Measurements from ENCODE around the gene LRRC32.
"Not testable (repeated sequence)": the region's sequence is repeated elsewhere in the genome, so short reads cannot be mapped to it uniquely, and the experiment has no call there.

LRRC32 gene

DNA sequence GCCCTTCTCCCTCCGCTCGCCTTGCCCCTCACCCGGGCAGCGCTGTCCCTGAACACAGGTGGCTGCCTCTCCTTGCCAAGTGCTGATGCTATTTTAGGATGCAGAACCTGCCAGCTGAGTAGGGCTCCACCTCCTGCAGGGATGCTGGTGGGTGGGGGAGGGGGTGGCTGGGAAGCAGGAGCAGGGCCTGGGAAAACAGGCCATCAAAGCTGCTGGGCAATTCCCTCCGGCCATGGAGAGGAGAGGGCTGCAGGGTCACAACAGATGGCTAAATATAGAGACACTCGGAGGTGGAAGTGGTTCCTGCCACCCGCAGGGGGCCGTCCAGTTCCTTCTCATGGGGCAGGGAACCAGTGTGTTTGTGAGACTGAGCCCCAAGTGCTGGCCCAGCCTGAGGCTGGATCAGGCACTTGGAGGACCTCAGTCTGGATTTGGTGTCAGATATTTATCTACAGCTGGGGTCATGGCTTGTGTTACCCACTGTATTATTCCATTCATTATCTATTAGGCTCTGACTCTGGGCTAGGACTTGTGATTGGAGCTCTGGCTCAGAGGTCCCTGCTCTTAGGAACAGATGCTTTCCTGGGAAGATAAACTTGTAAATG is 59.6 kb downstream of the LRRC32 start:
- DNase-seq (ENCODE audit: low read depth): no peak

GRCh38 chr11:76610371-76610770 is 60.2 kb downstream of the LRRC32 start:
- DNase-seq (ENCODE audit: low read depth): no peak

- DNase-seq (ENCODE audit: low read depth): no peak
Measured at GRCh38 chr11:76609736-76610370, 60.7 kb downstream of the LRRC32 start.

DNA sequence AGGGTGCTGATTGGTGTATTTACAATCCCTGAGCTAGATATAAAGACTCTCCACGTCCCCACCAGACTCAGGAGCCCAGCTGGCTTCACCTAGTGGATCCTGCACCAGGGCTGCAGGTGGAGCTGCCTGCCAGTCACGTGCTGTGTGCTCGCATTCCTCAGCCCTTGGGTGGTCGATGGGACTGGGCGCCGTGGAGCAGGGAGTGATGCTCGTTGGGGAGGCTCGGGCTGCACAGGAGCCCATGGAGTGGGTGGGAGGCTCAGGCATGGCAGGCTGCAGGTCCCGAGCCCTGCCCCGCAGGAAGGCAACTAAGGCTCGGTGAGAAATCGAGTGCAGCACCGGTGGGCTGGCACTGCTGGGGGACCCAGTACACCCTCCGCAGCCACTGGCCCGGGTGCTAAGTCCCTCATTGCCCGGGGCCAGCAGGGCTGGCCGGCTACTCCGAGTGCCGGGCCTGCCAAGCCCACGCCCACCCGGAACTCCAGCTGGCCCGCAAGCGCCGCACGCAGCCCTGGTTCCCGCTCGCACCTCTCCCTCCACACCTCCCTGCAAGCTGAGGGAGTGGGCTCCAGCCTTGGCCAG is 61.6 kb downstream of the LRRC32 start:
- DNase-seq (ENCODE audit: low read depth): not testable (repeated sequence)

DNA sequence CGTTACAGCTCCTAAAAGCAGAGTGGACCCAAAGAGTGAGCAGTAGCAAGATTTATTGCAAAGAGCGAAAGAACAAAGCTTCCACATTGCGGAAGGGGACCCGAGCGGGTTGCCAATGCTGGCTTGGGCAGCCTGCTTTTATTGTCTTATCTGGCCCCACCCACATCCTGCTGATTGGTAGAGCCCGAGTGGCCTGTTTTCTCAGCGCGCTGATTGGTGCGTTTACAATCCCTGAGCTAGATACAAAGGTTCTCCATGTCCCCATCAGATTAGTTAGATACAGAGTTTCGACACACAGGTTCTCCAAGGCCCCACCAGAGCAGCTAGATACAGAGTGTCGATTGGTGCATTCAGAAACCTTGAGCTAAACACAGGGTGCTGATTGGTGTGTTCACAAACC is 62.3 kb downstream of the LRRC32 start:
- DNase-seq (ENCODE audit: low read depth): not testable (repeated sequence)
